HCT116 (cell line): ENCODE results near the gene HECTD2.

Experiments used
- CTCF ChIP-seq, 3 experiments: fragments of 200-600 bp in 1 of 3; sonication (generic) in 1 of 3; IDR thresholded peaks in 2 of 3; conservative IDR thresholded peaks in 1 of 3; 2 replicates each; pipeline ENCODE4 v1.5.1; 2012 to 2017; ENCODE audit warnings: low read depth in 2 of 3, low read length in 2 of 3, antibody characterized with exemption in 1 of 3, borderline replicate concordance in 1 of 3, control low read depth in 1 of 3, mild to moderate bottlenecking in 1 of 3, mixed read lengths in 1 of 3, mixed run types in 1 of 3, moderate library complexity in 1 of 3; ENCODE audit not compliant: insufficient read depth in 1 of 3
- EZH2 ChIP-seq: fragments of 200-600 bp; sonication (generic); IDR thresholded peaks from 2 replicates; pipeline ENCODE4 v1.6.1; 2017; ENCODE audit warnings: antibody characterized with exemption, mixed run types
- EZH2phosphoT487 ChIP-seq: fragments of 200-600 bp; IDR thresholded peaks from 2 replicates; pipeline ENCODE4 v1.6.1; 2018; ENCODE audit warnings: antibody characterized with exemption, borderline replicate concordance
- POLR2A ChIP-seq: IDR thresholded peaks from 2 replicates; pipeline ENCODE4 v1.7.0; 2011; ENCODE audit warnings: borderline replicate concordance; ENCODE audit not compliant: insufficient read depth, insufficient read length; ENCODE audit errors: extremely low read depth
- TCF7L2 ChIP-seq: IDR thresholded peaks from 2 replicates; pipeline ENCODE4 v1.7.0; 2011; ENCODE audit warnings: borderline replicate concordance, inconsistent platforms; ENCODE audit not compliant: insufficient read depth, insufficient read length; ENCODE audit errors: extremely low read depth
- ZFX ChIP-seq: fragments of 450-650 bp; IDR thresholded peaks from 2 replicates; pipeline ENCODE4 v1.6.1; 2017

DNA sequence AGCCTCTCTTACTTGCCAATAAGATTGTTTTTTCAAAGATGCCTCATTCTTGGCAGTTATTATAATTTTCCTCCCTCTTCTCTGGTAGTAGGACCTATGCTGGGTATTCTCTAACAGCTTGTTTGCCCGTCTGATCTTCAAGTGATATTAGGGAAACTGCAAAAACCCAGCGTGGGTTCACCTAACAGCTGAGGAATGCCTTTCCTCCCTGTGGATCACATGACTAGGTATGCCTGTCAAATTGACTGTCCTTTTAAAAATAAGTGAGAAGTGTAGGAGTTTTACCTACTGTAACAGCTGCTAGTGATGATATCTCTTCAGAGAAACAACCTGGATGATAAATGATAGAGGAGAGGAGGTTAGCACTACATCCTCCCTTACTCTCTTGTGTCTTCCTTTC is 22.0 kb downstream of the HECTD2 start:
- no peak for TF ChIP-seq CTCF (IDR thresholded peaks at IDR 0.05 in 2 of 3, conservative IDR thresholded peaks at IDR 0.05 in 1 of 3; ENCODE audit: borderline replicate concordance in 1 of 3, insufficient read depth in 1 of 3, low read depth in 2 of 3, low read length in 2 of 3)
- TF ChIP-seq TCF7L2, result no peak
- no peak for TF ChIP-seq POLR2A
- TF ChIP-seq EZH2, result no peak
- no peak for TF ChIP-seq ZFX
- no peak for TF ChIP-seq EZH2phosphoT487
